Neural cell (in vitro differentiated cells): Measurements from ENCODE around the gene FGF6. TPM values are rescaled to one million over a fixed set of nuclear protein-coding genes. Genes with fewer than 3 reads are reported as not detected.

Source experiments
- H2AFZ ChIP-seq: fragments of 200-600, 300-800 bp; sonication (generic), shearing (Covaris generic); 2 replicates; pipeline ENCODE4 v1.6.0; 2014; ENCODE audit warnings: low read depth, mild to moderate bottlenecking, antibody characterized with exemption, low read length, moderate library complexity
- H3F3A ChIP-seq: fragments of 200-600 bp; shearing (Covaris generic); 2 replicates; pipeline ENCODE4 v1.6.1; 2016; ENCODE audit warnings: mild to moderate bottlenecking, moderate library complexity, mixed read lengths, antibody characterized with exemption, low read length; ENCODE audit not compliant: insufficient read depth, poor library complexity, severe bottlenecking
- H3K27ac ChIP-seq: fragments of 200-600, 300-800 bp; sonication (generic), shearing (Covaris generic); 2 replicates; pipeline ENCODE4 v1.5.1; 2014; ENCODE audit warnings: mild to moderate bottlenecking, low read length, moderate library complexity
- H3K27me3 ChIP-seq: fragments of 300-800, 200-600 bp; sonication (generic), shearing (Covaris generic); 2 replicates; pipeline ENCODE4 v1.6.0; 2014; ENCODE audit warnings: mild to moderate bottlenecking, low read depth, low read length, moderate library complexity; ENCODE audit not compliant: insufficient read depth
- H3K36me3 ChIP-seq: fragments of 300-800, 200-600 bp; sonication (generic), shearing (Covaris generic); 2 replicates; pipeline ENCODE4 v1.5.1; 2014; ENCODE audit warnings: mild to moderate bottlenecking, antibody characterized with exemption, low read length, moderate library complexity; ENCODE audit not compliant: insufficient read depth
- H3K4me2 ChIP-seq: fragments of 300-800, 200-600 bp; sonication (generic), shearing (Covaris generic); 2 replicates; pipeline ENCODE4 v1.6.0; 2014; ENCODE audit warnings: mild to moderate bottlenecking, low read length
- H3K4me3 ChIP-seq: fragments of 300-800, 200-600 bp; sonication (generic), shearing (Covaris generic); 2 replicates; pipeline ENCODE4 v1.5.1; 2014; ENCODE audit warnings: mild to moderate bottlenecking, low read length, moderate library complexity
- H3K79me2 ChIP-seq: fragments of 200-600 bp; shearing (Covaris generic); replicated peaks from 2 replicates; pipeline ENCODE4 v1.6.0; 2014; ENCODE audit warnings: mild to moderate bottlenecking, low read length, moderate library complexity; ENCODE audit not compliant: insufficient read depth
- H3K9ac ChIP-seq: fragments of 300-800, 200-600 bp; sonication (generic), shearing (Covaris generic); 2 replicates; pipeline ENCODE4 v1.6.1; 2016; ENCODE audit warnings: mild to moderate bottlenecking, low read length, mixed read lengths
- H3K9me2 ChIP-seq: fragments of 200-600 bp; shearing (Covaris generic); 2 replicates; pipeline ENCODE4 v1.6.1; 2016; ENCODE audit warnings: mild to moderate bottlenecking, low read length, mixed read lengths; ENCODE audit not compliant: insufficient read depth
- H3K9me3 ChIP-seq: fragments of 200-600, 300-800 bp; sonication (generic), shearing (Covaris generic); 2 replicates; pipeline ENCODE4 v1.6.1; 2016; ENCODE audit warnings: mild to moderate bottlenecking, mixed run types, low read length, moderate library complexity, mixed read lengths
- H4K20me1 ChIP-seq: fragments of 200-600 bp; shearing (Covaris generic); 2 replicates; pipeline ENCODE4 v1.6.1; 2016; ENCODE audit warnings: mild to moderate bottlenecking, mixed run types; ENCODE audit not compliant: insufficient read depth
- EP300 ChIP-seq: fragments of 450-650 bp; conservative IDR thresholded peaks from 2 replicates; pipeline ENCODE4 v1.6.1; 2014; ENCODE audit warnings: antibody characterized with exemption, mild to moderate bottlenecking, moderate library complexity; ENCODE audit not compliant: poor library complexity, severe bottlenecking
- EZH2 ChIP-seq: fragments of 200-600, 300-800 bp; shearing (Covaris generic), sonication (generic); IDR thresholded peaks from 2 replicates; pipeline ENCODE4 v1.6.1; 2014; ENCODE audit warnings: antibody characterized with exemption, low read length, borderline replicate concordance, mild to moderate bottlenecking; ENCODE audit not compliant: insufficient read depth, poor library complexity, severe bottlenecking
- MXI1 ChIP-seq: fragments of 450-650 bp; conservative IDR thresholded peaks from 2 replicates; pipeline ENCODE4 v1.6.1; 2014; ENCODE audit warnings: antibody characterized with exemption, mild to moderate bottlenecking; ENCODE audit not compliant: poor library complexity, severe bottlenecking
- POLR2AphosphoS5 ChIP-seq: IDR thresholded peaks from 2 replicates; pipeline ENCODE4 v1.6.1; 2012
- RAD21 ChIP-seq: fragments of 450-650 bp; conservative IDR thresholded peaks from 2 replicates; pipeline ENCODE4 v1.6.1; 2014; ENCODE audit warnings: antibody characterized with exemption, mild to moderate bottlenecking, moderate library complexity
- SMC3 ChIP-seq: fragments of 450-650 bp; conservative IDR thresholded peaks from 2 replicates; pipeline ENCODE4 v1.6.1; 2014; ENCODE audit warnings: antibody characterized with exemption, mild to moderate bottlenecking, moderate library complexity; ENCODE audit not compliant: poor library complexity
- TAF1 ChIP-seq: IDR thresholded peaks from 2 replicates; pipeline ENCODE4 v1.6.1; 2012; ENCODE audit warnings: low read depth
- polyA plus RNA-seq: library from polyadenylated mRNA; depleted of rRNA; stranded (reverse); fragments of >200 nt; gene quantifications from 2 replicates; pipeline ENCODE4 v1.2.3, GENCODE V29; 2014
- TF ChIP-seq, protein P1 (sequence below): fragments of 450-650 bp; IDR thresholded peaks from 2 replicates; pipeline ENCODE4 v1.5.1; 2014; ENCODE audit warnings: antibody characterized with exemption, mild to moderate bottlenecking, moderate library complexity; ENCODE audit not compliant: poor library complexity, severe bottlenecking
- TF ChIP-seq, protein P2 (sequence below): IDR thresholded peaks from 2 replicates; pipeline ENCODE4 v1.6.1; 2012; ENCODE audit warnings: borderline replicate concordance

Gene FGF6
- polyA plus RNA-seq, 1 donor from 2014 or later: not detected

DNA sequence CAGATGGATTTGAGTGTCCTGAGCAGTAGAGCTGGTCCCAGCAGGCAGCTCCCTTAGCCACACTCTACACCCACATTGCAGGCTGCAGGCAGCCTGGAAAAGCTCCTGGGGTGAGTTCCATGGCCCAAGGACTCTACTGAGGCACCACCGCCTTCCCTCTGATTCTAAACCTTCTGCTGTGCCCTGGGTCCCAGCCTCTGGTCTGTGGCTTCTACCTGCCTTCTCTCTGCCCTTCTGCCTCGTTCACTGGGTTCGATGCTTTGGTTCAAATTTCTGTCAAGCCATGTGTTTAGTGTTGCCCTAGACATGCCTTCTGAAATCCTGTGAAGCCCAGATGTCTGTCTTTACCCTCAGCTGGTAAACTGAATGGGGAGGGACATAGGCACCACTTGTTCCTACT is 1.5 kb upstream of the FGF6 start:
- Histone ChIP-seq H3K27me3 (no peaks in the 10 kb centered on the region), H3K79me2 (no peaks in the 10 kb centered on the region), H3K9ac (no peak overlapping the region), H2AFZ (no peak overlapping the region), H3K9me2 (no peaks in the 10 kb centered on the region), H3K9me3 (no peaks in the 10 kb centered on the region), H3K4me3 (no peak overlapping the region), H3K4me2 (no peak overlapping the region), H3K27ac (no peak overlapping the region), H3F3A (no peaks in the 10 kb centered on the region), H4K20me1 (no peaks in the 10 kb centered on the region), H3K36me3 (no peaks in the 10 kb centered on the region)
- TF ChIP-seq, protein P1, sequence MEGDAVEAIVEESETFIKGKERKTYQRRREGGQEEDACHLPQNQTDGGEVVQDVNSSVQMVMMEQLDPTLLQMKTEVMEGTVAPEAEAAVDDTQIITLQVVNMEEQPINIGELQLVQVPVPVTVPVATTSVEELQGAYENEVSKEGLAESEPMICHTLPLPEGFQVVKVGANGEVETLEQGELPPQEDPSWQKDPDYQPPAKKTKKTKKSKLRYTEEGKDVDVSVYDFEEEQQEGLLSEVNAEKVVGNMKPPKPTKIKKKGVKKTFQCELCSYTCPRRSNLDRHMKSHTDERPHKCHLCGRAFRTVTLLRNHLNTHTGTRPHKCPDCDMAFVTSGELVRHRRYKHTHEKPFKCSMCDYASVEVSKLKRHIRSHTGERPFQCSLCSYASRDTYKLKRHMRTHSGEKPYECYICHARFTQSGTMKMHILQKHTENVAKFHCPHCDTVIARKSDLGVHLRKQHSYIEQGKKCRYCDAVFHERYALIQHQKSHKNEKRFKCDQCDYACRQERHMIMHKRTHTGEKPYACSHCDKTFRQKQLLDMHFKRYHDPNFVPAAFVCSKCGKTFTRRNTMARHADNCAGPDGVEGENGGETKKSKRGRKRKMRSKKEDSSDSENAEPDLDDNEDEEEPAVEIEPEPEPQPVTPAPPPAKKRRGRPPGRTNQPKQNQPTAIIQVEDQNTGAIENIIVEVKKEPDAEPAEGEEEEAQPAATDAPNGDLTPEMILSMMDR: no peak
- TF ChIP-seq POLR2AphosphoS5 (no peak), RAD21 (no peak)
- TF ChIP-seq, protein P2, sequence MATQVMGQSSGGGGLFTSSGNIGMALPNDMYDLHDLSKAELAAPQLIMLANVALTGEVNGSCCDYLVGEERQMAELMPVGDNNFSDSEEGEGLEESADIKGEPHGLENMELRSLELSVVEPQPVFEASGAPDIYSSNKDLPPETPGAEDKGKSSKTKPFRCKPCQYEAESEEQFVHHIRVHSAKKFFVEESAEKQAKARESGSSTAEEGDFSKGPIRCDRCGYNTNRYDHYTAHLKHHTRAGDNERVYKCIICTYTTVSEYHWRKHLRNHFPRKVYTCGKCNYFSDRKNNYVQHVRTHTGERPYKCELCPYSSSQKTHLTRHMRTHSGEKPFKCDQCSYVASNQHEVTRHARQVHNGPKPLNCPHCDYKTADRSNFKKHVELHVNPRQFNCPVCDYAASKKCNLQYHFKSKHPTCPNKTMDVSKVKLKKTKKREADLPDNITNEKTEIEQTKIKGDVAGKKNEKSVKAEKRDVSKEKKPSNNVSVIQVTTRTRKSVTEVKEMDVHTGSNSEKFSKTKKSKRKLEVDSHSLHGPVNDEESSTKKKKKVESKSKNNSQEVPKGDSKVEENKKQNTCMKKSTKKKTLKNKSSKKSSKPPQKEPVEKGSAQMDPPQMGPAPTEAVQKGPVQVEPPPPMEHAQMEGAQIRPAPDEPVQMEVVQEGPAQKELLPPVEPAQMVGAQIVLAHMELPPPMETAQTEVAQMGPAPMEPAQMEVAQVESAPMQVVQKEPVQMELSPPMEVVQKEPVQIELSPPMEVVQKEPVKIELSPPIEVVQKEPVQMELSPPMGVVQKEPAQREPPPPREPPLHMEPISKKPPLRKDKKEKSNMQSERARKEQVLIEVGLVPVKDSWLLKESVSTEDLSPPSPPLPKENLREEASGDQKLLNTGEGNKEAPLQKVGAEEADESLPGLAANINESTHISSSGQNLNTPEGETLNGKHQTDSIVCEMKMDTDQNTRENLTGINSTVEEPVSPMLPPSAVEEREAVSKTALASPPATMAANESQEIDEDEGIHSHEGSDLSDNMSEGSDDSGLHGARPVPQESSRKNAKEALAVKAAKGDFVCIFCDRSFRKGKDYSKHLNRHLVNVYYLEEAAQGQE: no peak

DNA sequence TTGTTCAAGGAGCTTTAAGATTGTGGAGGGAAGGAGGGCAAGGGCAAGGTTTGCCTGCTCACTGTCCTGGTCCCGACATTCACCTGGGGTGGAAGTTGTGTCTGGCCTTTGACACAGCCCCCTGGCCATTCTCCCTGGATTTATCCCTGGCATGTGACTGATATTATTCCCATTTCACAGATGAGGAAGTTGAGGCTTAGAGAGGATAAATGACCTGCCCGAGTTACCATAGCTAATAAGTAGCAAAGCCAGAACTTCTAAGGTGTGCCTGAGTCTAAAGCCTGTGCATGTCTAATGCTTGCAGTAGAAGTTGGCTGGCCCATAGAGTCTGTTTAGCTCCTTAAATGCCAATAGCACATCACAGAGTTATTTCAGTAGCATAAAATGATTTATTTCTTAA is 720 bp upstream of the FGF6 start:
- Histone ChIP-seq H3K4me2 (no peak overlapping the region), H3K9me3 (no peaks in the 10 kb centered on the region), H3K36me3 (no peaks in the 10 kb centered on the region), H3K27me3 (no peaks in the 10 kb centered on the region), H2AFZ (no peak overlapping the region), H3K27ac (no peak overlapping the region), H3K9me2 (no peaks in the 10 kb centered on the region), H3K4me3 (no peak overlapping the region), H3K79me2 (no peaks in the 10 kb centered on the region), H3F3A (no peaks in the 10 kb centered on the region), H3K9ac (no peak overlapping the region), H4K20me1 (no peaks in the 10 kb centered on the region)
- TF ChIP-seq TAF1 (no peak), POLR2AphosphoS5 (no peak), EP300 (no peak), RAD21 (no peak), MXI1 (no peak), SMC3 (no peak), EZH2 (no peak)
- TF ChIP-seq, protein P2: no peak
- TF ChIP-seq, protein P1: no peak
